ENCODE measurements around the gene MAP7. TPM values are rescaled to one million over a fixed set of nuclear protein-coding genes. Genes with fewer than 3 reads are reported as not detected.
"Not testable (repeated sequence)": the region's sequence is repeated elsewhere in the genome, so short reads cannot be mapped to it uniquely, and the experiment has no call there.

Gene MAP7
- total RNA-seq, 2 experiments from 2014 or later = 0.31 to 0.45 TPM

DNA sequence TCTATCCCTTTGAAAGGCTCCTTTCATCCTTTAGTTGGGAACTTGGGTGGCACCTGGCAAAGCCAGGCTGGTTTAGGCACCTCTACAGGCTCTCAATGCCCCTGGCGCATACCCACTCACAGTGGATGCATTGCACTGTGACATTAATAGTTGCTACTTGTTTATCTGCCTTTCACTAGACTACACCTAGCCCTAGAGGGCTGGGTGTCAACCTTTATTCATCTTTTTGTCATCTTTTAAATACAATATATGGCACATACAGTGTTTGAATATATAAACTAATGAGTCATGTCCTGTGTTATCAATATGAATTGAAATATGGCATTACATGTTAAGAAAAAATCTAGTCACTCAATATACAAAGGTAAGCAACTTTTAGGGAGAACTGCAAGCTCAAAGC, 140.6 kb downstream of the MAP7 start:
- peaks cover 11% of the 10 kb centered on the region for H3K27me3 Mint-ChIP-seq (ENCODE audit: low read depth)
- H3K4me1 Mint-ChIP-seq (ENCODE audit: low read depth) = no peaks in the 10 kb centered on the region
- CTCF ChIA-PET = no interaction called here
- H3K9me3 Mint-ChIP-seq (ENCODE audit: insufficient read depth) = no peaks in the 10 kb centered on the region
- H3K27ac Mint-ChIP-seq = no peak overlapping the region
- no peak overlapping the region for H3K4me3 Mint-ChIP-seq
- no peaks in the 10 kb centered on the region for H3K36me3 Mint-ChIP-seq (ENCODE audit: low read depth)
- no peak for DNase-seq
- ATAC-seq = no peak
- POLR2A ChIA-PET = no interaction called here

DNA sequence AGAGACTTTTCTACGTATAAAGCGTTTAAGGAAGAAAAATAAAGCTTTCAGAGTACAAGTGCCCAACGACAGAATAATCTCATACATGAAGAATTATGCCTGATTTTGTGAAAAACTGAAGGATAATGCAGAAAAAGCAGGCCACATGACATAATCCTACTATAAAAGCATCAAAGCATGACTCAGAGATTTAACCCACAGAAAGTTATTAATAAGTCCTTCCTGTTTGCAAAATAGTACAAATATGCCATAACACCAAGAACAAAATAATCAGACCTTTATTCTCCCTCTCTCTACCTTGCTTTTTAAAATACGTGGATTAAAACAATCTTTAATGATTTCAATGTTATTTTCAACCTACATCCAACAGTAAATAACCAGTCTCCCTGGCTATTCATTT, 142.0 kb downstream of the MAP7 start:
- DNase-seq = no peak
- no peaks in the 10 kb centered on the region for H3K36me3 Mint-ChIP-seq (ENCODE audit: low read depth)
- H3K4me3 Mint-ChIP-seq = no peak overlapping the region
- CTCF ChIA-PET = no interaction called here
- no peak overlapping the region for H3K27ac Mint-ChIP-seq
- POLR2A ChIA-PET = no interaction called here
- no peak for ATAC-seq
- H3K4me1 Mint-ChIP-seq (ENCODE audit: low read depth) = no peaks in the 10 kb centered on the region
- peaks cover 11% of the 10 kb centered on the region for H3K27me3 Mint-ChIP-seq (ENCODE audit: low read depth)
- no peaks in the 10 kb centered on the region for H3K9me3 Mint-ChIP-seq (ENCODE audit: insufficient read depth)

DNA sequence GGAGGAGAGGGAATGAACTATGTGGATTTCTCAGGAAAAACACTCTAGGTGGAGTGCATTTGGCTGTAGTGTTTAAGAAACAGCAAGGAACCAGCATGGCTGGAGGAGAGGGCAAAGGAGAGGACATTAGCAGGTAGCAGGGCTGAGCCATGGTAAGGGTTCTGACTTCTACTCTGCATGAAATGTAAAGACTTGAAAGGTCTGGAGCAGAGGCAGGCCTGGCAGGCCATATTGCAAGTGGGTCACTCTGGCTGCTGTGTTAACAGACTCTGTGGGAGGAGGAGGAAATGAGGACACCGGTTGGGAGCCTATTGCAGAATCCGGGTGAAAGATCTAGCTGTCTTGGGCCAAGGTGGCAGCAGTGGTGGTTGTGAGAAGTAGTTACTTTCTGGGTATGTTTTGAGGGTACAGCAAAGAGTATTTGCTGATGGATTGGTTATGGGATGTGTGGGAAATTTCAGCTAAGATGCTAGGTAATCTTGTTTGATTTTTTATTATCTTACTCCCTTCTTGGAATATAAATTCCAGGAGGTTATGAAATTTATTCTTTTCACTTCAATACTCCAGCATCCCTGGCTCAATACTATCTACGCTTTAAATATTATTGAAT, 144.7 kb downstream of the MAP7 start:
- ChIA-PET CTCF (interaction anchor here (1.3 kb wide), 1 partner anchor 18 kb away, joined by 4 read pairs; no protein-coding TSS in a partner anchor), POLR2A (no interaction called here)
- peaks cover 11% of the 10 kb centered on the region for H3K27me3 Mint-ChIP-seq (ENCODE audit: low read depth)
- no peak overlapping the region for H3K4me3 Mint-ChIP-seq
- ATAC-seq = no peak
- DNase-seq = no peak
- no peaks in the 10 kb centered on the region for H3K36me3 Mint-ChIP-seq (ENCODE audit: low read depth)
- H3K9me3 Mint-ChIP-seq (ENCODE audit: insufficient read depth) = no peaks in the 10 kb centered on the region
- H3K4me1 Mint-ChIP-seq (ENCODE audit: low read depth) = no peaks in the 10 kb centered on the region
- H3K27ac Mint-ChIP-seq = no peak overlapping the region

DNA sequence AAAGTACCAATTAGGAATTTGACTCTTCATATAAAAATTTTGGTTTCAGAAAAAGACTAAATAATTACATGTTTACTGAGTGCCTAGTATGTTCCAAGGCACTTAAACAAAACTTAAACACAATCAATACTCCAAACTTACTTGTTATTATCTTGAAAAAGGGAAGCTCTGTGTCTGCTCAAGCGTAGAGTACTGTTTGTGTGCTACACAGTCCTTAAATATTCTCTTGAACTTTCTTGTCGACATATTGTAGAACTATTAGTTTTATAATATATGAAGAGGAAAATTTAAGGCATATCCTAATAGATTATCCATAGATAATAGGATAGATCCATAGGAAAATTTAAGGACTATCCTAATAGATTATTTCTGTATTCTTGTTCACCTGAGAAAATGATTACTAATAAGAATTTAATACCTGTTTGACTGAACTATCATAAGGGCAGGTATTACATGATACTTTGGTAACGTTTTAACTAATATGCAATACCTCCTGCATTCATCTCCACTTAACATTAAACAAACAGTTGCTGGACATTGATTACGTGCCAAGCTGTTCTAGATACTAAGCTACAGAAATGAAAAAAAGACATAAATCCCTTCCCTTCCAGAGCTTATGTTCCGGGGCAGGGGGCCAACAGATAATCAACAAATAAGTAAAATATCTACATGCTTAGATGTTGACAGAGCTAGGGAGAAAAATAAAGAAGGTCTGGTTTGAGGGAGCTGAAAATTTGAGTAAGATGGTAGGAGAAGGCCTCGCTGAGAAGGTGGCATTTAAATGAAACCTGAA, 145.4 kb downstream of the MAP7 start:
- no peak for ATAC-seq
- Mint-ChIP-seq H3K4me3 (no peak overlapping the region), H3K9me3 (ENCODE audit: insufficient read depth) (no peaks in the 10 kb centered on the region), H3K4me1 (ENCODE audit: low read depth) (no peaks in the 10 kb centered on the region), H3K27ac (no peak overlapping the region), H3K36me3 (ENCODE audit: low read depth) (no peaks in the 10 kb centered on the region), H3K27me3 (ENCODE audit: low read depth) (peaks cover 11% of the 10 kb centered on the region)
- no peak for DNase-seq
- ChIA-PET CTCF (interaction anchor here (1.3 kb wide), 1 partner anchor 17 kb away, joined by 4 read pairs; no protein-coding TSS in a partner anchor), POLR2A (no interaction called here)

DNA sequence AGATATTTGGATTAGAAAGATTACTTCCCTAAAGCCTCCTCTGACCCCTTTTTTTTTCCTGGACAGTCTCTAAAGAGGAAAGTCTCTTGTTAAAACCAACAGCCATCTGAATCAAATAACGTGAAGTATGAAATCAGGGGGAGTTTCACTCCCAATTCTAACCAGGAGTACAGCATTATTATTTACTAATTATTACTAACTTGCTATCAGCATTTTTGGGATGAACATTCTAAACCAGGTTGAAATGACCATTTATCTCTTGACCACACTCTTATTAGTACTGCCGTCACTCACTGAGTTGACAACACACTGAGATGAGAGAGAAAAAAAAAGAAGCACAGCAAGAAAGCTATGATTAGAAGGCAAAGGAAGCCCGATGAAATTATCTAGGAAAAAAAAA, 146.2 kb downstream of the MAP7 start:
- CTCF ChIA-PET = no interaction called here
- ATAC-seq = no peak
- Mint-ChIP-seq H3K4me1 (ENCODE audit: low read depth) (no peaks in the 10 kb centered on the region), H3K4me3 (no peak overlapping the region), H3K9me3 (ENCODE audit: insufficient read depth) (no peaks in the 10 kb centered on the region), H3K27me3 (ENCODE audit: low read depth) (peaks cover 11% of the 10 kb centered on the region), H3K36me3 (ENCODE audit: low read depth) (no peaks in the 10 kb centered on the region), H3K27ac (no peak overlapping the region)
- POLR2A ChIA-PET = no interaction called here
- DNase-seq = no peak

DNA sequence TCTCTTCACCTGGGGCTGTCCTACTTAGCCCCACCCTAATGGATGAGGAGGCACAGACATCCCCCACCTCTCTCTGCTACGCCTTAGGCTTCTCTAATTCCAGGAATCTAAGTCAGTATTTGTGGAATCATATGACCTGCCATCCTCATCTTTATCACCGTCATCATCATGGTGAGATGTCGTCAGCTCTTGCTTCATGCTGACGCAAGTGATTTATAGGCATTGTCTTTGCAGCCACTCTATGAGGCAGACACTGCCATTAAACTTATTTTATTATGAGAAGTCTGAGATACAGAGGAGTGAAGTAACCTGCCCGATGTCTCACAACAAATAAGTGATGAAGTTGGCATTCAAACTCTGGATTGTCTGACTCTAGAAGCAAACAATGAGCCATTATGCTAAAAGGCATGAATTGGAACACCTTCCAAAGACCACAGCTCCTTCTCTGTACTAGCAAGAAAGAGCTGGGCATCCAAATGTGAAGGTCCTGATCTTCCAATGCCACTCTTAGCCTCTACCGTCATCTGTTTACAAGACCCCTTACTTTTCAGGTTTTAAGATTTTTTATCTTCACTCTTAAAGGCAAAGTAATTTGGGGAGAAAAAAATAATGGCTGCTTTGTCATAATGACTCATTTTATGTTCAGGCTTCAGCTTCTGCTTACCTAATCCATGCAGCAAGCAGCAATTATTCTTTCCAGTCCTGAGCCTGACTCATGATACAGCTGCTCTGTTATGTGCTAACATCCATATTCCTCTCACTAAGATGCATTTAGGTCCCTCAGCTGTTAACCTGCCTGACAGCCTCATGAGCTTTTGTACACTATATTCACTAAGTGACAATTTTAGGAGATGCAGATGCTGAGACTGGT, 146.9 kb downstream of the MAP7 start:
- no peak overlapping the region for H3K4me3 Mint-ChIP-seq
- POLR2A ChIA-PET = no interaction called here
- CTCF ChIA-PET = no interaction called here
- ATAC-seq (no peak), DNase-seq (no peak)
- H3K27me3 Mint-ChIP-seq (ENCODE audit: low read depth) = peaks cover 11% of the 10 kb centered on the region
- no peaks in the 10 kb centered on the region for H3K9me3 Mint-ChIP-seq (ENCODE audit: insufficient read depth)
- H3K27ac Mint-ChIP-seq = no peak overlapping the region
- H3K36me3 Mint-ChIP-seq (ENCODE audit: low read depth) = no peaks in the 10 kb centered on the region
- no peaks in the 10 kb centered on the region for H3K4me1 Mint-ChIP-seq (ENCODE audit: low read depth)

DNA sequence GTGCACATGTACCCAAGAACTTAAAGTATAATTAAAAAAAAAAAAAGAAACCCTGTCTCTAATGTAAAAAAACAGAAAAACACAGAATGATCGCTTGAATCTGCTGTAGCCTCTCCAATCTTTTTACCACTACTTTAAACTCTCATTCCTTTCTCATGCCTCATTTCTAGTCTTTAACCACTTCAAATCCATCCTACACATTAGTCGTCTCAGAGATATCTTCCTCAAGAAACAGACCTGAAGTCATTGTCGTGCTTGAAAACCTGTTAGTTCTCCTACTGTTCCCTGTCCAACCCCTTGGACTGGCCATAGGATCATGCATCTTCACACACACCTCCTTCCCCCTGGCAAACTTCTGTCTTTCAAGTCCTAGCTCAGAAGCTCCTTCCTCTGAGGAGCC, 148.5 kb downstream of the MAP7 start:
- POLR2A ChIA-PET = no interaction called here
- Mint-ChIP-seq H3K9me3 (ENCODE audit: insufficient read depth) (no peaks in the 10 kb centered on the region), H3K27me3 (ENCODE audit: low read depth) (peaks cover 4% of the 10 kb centered on the region), H3K4me3 (no peak overlapping the region), H3K27ac (no peak overlapping the region), H3K4me1 (ENCODE audit: low read depth) (no peaks in the 10 kb centered on the region), H3K36me3 (ENCODE audit: low read depth) (no peaks in the 10 kb centered on the region)
- ATAC-seq (no peak), DNase-seq (no peak)
- CTCF ChIA-PET = no interaction called here

DNA sequence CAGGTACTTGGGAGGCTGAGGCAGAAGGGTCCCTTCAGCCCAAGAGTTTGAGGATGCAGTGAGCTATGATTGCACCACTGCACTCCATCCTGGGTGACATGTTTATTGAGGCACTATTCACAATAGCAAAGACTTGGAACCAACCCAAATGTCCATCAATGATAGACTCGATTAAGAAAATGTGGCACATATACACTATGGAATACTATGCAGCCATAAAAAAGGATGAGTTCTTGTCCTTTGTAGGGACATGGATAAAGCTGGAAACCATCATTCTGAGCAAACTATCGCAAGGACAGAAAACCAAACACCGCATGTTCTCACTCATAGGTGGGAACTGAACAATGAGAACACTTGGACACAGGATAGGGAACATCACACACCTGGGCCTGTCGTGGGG, 149.0 kb downstream of the MAP7 start:
- H3K9me3 Mint-ChIP-seq (ENCODE audit: insufficient read depth); CTCF ChIA-PET; H3K4me1 Mint-ChIP-seq (ENCODE audit: low read depth); H3K36me3 Mint-ChIP-seq (ENCODE audit: low read depth); ATAC-seq; H3K27me3 Mint-ChIP-seq (ENCODE audit: low read depth); POLR2A ChIA-PET; H3K27ac Mint-ChIP-seq; DNase-seq; H3K4me3 Mint-ChIP-seq: not testable (repeated sequence)

DNA sequence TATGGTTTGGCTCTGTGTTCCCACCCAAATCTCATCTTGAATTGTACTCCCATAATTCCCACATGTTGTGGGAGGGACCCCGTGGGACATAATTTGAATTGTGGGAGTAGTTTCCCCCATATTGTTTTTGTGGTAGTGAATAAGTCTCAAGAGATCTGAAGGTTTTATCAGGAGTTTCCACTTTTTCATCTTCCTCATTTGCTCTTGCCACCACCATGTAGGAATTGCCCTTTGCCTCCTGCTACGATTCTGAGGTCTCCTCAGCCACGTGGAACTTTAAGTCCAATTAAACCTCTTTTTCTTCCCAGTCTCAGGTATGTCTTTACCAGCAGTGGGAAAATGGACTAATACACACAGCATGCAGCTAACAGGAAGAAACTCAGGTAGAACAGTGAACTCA, 151.8 kb downstream of the MAP7 start:
- ChIA-PET POLR2A (no interaction called here), CTCF (no interaction called here)
- no peak overlapping the region for H3K4me3 Mint-ChIP-seq
- H3K27me3 Mint-ChIP-seq (ENCODE audit: low read depth) = no peaks in the 10 kb centered on the region
- ATAC-seq (no peak), DNase-seq (no peak)
- H3K4me1 Mint-ChIP-seq (ENCODE audit: low read depth) = no peaks in the 10 kb centered on the region
- H3K36me3 Mint-ChIP-seq (ENCODE audit: low read depth) = no peaks in the 10 kb centered on the region
- no peaks in the 10 kb centered on the region for H3K9me3 Mint-ChIP-seq (ENCODE audit: insufficient read depth)
- no peak overlapping the region for H3K27ac Mint-ChIP-seq

DNA sequence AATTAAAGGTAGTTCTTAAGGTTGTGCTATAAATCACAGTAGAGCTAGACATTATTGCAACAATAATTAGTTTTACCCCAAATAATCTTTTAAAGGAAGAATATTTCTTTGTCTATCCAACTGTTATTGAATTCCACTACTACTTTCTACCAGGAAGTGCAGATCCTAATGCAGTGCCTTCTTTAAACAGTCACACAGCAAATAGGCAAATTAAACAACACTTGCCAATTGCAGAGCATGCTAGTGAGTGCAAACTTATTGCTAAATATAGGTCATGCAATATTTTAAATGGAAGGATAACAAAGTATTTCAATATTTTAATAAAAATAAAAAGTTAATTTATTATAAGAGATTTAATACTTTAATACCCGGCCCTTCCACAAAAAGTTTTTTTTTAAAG, 153.3 kb downstream of the MAP7 start:
- H3K9me3 Mint-ChIP-seq (ENCODE audit: insufficient read depth) = no peaks in the 10 kb centered on the region
- no peak overlapping the region for H3K4me3 Mint-ChIP-seq
- no peak for DNase-seq
- H3K36me3 Mint-ChIP-seq (ENCODE audit: low read depth) = no peaks in the 10 kb centered on the region
- ChIA-PET CTCF (no interaction called here), POLR2A (no interaction called here)
- no peak overlapping the region for H3K27ac Mint-ChIP-seq
- H3K27me3 Mint-ChIP-seq (ENCODE audit: low read depth) = no peaks in the 10 kb centered on the region
- no peaks in the 10 kb centered on the region for H3K4me1 Mint-ChIP-seq (ENCODE audit: low read depth)
- no peak for ATAC-seq

DNA sequence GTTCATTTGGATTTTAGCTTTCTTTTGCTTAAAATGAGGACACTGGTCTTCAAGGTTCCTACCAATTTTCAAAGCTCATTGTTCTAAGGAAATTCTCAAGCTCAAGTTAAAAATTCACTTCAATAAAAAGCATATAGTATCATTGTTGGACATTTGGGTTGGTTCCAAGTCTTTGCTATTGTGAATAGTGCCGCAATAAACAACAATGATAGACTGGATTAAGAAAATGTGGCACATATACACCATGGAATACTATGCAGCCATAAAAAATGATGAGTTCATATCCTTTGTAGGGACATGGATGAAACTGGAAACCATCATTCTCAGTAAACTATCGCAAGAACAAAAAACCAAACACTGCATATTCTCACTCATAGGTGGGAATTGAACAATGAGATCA, 159.3 kb downstream of the MAP7 start:
- H3K9me3 Mint-ChIP-seq (ENCODE audit: insufficient read depth); H3K27me3 Mint-ChIP-seq (ENCODE audit: low read depth); H3K4me1 Mint-ChIP-seq (ENCODE audit: low read depth); CTCF ChIA-PET; ATAC-seq; H3K4me3 Mint-ChIP-seq; DNase-seq; H3K36me3 Mint-ChIP-seq (ENCODE audit: low read depth); POLR2A ChIA-PET; H3K27ac Mint-ChIP-seq: not testable (repeated sequence)

DNA sequence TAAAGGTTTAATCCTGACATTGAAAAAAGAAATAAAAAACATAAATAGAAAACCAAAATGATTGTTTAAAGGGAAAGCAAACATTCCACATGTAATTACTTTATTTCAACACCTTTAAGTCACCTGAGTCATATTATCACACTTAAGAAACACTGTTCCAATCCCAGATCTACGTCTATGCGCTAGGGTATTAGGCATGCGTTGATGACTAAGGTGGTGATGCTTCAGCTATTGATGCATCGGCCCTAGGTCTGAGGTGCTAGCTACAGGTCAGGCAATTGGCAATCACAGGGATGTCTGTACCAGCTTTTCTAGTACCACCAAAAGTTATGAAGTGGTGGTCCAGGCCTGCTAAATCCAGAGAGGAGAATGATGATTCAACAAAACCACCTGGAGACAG, 162.9 kb downstream of the MAP7 start:
- DNase-seq (no peak), ATAC-seq (no peak)
- ChIA-PET CTCF (interaction anchor here (0.8 to 1.2 kb wide), 2 partner anchors 18 to 43 kb away, joined by 3 to 4 read pairs; no protein-coding TSS in a partner anchor), POLR2A (no interaction called here)
- Mint-ChIP-seq H3K4me3 (no peak overlapping the region), H3K4me1 (ENCODE audit: low read depth) (no peaks in the 10 kb centered on the region), H3K27me3 (ENCODE audit: low read depth) (peaks cover 7% of the 10 kb centered on the region), H3K36me3 (ENCODE audit: low read depth) (no peaks in the 10 kb centered on the region), H3K27ac (no peak overlapping the region), H3K9me3 (ENCODE audit: insufficient read depth) (no peaks in the 10 kb centered on the region)
